Measurements from ENCODE around the gene SRPK2.

DNA sequence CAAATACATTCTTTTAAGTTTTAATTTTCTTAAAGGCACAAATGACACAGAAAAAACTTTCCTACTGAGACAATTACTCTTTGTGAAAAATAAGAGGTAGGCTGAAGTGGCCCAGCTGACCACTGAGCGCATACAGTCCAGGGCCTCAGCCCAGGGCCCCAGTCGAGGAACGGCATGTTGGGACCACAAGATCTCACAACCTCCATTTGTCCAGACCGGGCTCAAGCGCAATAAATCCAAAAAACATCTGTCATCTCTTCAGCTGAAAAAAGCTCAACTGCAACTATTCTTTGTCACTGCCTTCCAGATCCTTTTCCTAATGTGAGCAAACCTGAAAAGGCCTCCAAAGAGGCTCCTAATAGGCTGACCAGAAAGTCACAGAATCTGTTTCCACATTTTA lies 165.8 kb downstream of the SRPK2 start:
- TF ChIP-seq, protein P1, sequence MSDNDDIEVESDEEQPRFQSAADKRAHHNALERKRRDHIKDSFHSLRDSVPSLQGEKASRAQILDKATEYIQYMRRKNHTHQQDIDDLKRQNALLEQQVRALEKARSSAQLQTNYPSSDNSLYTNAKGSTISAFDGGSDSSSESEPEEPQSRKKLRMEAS (IDR thresholded peaks at IDR 0.05): no peak
- TF ChIP-seq, protein P2, sequence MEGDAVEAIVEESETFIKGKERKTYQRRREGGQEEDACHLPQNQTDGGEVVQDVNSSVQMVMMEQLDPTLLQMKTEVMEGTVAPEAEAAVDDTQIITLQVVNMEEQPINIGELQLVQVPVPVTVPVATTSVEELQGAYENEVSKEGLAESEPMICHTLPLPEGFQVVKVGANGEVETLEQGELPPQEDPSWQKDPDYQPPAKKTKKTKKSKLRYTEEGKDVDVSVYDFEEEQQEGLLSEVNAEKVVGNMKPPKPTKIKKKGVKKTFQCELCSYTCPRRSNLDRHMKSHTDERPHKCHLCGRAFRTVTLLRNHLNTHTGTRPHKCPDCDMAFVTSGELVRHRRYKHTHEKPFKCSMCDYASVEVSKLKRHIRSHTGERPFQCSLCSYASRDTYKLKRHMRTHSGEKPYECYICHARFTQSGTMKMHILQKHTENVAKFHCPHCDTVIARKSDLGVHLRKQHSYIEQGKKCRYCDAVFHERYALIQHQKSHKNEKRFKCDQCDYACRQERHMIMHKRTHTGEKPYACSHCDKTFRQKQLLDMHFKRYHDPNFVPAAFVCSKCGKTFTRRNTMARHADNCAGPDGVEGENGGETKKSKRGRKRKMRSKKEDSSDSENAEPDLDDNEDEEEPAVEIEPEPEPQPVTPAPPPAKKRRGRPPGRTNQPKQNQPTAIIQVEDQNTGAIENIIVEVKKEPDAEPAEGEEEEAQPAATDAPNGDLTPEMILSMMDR (IDR thresholded peaks at IDR 0.05; ENCODE audit: low read depth, low read length, missing input control): no peak
- no peak for TF ChIP-seq JUND (IDR thresholded peaks at IDR 0.05)
- no peak for TF ChIP-seq YY1 (IDR thresholded peaks at IDR 0.05)
- no peak for TF ChIP-seq EGR1 (IDR thresholded peaks at IDR 0.05; ENCODE audit: low read depth in 2 of 2)
- no peak for TF ChIP-seq TAF1 (conservative IDR thresholded peaks at IDR 0.05)
- TF ChIP-seq FOXA1 (IDR thresholded peaks at IDR 0.05): no peak
- TF ChIP-seq RXRA (IDR thresholded peaks at IDR 0.05): no peak
- TF ChIP-seq, protein P3, sequence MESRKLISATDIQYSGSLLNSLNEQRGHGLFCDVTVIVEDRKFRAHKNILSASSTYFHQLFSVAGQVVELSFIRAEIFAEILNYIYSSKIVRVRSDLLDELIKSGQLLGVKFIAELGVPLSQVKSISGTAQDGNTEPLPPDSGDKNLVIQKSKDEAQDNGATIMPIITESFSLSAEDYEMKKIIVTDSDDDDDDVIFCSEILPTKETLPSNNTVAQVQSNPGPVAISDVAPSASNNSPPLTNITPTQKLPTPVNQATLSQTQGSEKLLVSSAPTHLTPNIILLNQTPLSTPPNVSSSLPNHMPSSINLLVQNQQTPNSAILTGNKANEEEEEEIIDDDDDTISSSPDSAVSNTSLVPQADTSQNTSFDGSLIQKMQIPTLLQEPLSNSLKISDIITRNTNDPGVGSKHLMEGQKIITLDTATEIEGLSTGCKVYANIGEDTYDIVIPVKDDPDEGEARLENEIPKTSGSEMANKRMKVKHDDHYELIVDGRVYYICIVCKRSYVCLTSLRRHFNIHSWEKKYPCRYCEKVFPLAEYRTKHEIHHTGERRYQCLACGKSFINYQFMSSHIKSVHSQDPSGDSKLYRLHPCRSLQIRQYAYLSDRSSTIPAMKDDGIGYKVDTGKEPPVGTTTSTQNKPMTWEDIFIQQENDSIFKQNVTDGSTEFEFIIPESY (IDR thresholded peaks at IDR 0.05): no peak
